GM13977 (cell line): ENCODE data around the gene EEFSEC.

ENCODE experiments used
- DNase-seq: peaks from one replicate; pipeline ENCODE4 v3.0.0; 2012; ENCODE audit warnings: low spot score
- in situ Hi-C: fragments of 300-500 bp; cut with MboI; formaldehyde crosslinking; loops from one replicate; pipeline ENCODE4 v1.12.0; 2022; ENCODE audit warnings: low sequenced_read_pairs, low pct_unique_long_range_greater_than_20kb, mixed read lengths, inconsistent platforms; ENCODE audit not compliant: unreplicated experiment
- TF ChIP-seq, protein P1 (sequence below): IDR thresholded peaks from 2 replicates; pipeline ENCODE4 v1.5.1; 2012; ENCODE audit warnings: mild to moderate bottlenecking, control low read depth; ENCODE audit not compliant: insufficient read depth; ENCODE audit errors: extremely low read depth, missing control alignments

Gene EEFSEC

DNA sequence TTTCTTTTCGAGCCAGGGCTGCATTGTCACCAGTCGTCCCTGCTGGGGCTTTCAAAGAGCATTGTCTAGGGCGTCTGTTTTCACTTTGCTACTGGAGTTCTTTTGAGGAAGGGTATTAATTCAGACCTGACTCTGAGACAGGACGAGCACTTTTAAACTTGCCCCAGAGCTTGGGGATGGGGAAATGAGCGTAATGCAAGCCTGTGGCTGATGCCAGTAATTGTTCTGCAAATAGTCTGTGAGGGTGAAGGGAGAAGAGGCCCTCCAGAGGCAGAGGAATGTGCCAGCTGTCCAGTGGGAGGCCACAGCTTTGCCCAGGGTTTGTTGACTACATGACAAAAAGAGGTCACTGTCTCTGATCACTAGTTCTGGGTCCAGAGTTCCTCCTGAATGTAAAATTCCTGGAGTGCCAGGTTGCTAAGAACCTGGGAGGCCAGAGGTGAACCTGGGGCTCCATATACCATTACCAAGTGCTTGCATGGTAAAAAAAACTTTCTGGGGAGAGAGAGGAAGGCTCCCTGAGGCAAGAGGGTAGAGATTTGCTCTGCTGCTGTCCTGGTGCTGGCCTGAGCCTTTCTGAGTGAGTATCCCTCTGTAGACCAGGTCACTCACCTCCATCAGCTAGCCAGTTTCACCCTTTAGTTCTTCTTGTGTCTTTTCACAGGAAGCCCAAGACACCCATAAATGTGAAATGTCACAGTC is 14.8 kb downstream of the EEFSEC start:
- TF ChIP-seq, protein P1, sequence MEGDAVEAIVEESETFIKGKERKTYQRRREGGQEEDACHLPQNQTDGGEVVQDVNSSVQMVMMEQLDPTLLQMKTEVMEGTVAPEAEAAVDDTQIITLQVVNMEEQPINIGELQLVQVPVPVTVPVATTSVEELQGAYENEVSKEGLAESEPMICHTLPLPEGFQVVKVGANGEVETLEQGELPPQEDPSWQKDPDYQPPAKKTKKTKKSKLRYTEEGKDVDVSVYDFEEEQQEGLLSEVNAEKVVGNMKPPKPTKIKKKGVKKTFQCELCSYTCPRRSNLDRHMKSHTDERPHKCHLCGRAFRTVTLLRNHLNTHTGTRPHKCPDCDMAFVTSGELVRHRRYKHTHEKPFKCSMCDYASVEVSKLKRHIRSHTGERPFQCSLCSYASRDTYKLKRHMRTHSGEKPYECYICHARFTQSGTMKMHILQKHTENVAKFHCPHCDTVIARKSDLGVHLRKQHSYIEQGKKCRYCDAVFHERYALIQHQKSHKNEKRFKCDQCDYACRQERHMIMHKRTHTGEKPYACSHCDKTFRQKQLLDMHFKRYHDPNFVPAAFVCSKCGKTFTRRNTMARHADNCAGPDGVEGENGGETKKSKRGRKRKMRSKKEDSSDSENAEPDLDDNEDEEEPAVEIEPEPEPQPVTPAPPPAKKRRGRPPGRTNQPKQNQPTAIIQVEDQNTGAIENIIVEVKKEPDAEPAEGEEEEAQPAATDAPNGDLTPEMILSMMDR = no peak
- no peak for DNase-seq
- in situ Hi-C loops = no loop called here

DNA sequence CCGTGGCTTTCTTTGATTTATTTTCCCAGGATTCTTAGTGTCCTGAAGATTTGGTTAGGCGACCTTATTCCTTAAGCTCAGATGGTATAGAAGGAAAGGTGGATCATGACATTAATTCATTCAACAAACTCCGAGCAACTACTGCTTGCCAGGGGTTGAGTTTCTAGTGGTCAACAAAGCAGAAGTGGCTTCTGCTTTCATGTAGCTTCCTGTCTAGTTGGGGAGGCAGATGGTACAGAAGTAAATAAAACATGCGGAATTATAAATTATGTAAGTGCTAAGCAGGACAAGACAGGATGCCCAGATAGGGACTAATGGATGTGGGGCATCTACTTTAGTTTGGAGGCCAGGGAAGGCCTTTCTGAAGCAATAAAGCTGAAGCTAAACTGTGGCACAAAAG is 15.6 kb downstream of the EEFSEC start:
- TF ChIP-seq, protein P1 = no peak
- DNase-seq = no peak
- in situ Hi-C loops = no loop called here

DNA sequence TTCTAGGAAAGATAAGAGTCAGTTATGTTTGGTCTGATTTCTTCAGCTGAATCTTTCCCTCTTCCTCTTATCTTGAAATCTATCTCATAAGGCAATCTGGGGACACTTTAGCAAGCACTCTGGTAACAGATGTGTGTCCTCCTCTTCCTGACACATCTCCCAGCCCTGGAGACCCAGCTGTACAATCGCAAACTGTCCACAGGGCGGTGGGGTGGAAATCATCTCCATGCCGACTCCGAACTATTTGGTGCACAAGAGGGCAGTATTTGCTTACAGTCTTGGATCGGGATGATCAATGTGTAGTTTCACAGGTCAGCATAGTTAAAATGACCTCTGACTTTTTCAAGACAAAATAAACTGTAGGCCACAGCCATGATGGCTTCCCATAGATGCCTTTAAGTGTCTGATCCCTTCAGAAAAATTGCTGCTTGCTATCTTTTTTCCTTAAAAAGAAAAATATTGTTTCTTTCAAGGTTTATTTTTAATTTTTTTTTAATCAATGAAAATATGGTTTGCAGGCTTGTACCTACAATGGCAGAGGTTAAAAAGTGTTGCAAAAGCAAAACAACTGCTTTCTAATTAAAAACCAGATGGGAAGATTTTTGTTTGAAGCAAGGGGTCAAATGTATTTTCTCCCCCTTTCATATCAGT is 17.7 kb downstream of the EEFSEC start:
- no peak for DNase-seq
- in situ Hi-C loops = no loop called here
- TF ChIP-seq, protein P1 = peak; percentile 8

DNA sequence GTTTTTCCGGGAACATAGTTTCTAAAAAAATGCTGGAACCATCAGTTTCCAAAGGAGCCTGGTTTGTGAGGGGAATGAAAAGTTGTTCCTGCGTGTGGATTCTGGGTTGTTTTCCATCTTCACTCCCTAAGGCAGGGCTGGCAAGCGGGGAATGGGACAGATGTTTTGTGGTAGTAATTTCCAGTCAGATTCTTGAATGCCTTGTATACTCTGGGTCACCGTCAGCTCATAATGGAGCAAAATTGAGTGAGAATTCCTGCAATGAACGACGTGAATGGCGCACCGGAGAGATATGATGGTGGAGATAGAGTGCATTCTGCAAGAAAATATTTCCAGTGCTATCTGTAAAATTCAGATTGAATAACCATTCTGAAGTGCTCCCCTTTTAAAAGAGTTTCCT is 19.9 kb downstream of the EEFSEC start:
- in situ Hi-C loops = no loop called here
- no peak for DNase-seq
- TF ChIP-seq, protein P1 = no peak

DNA sequence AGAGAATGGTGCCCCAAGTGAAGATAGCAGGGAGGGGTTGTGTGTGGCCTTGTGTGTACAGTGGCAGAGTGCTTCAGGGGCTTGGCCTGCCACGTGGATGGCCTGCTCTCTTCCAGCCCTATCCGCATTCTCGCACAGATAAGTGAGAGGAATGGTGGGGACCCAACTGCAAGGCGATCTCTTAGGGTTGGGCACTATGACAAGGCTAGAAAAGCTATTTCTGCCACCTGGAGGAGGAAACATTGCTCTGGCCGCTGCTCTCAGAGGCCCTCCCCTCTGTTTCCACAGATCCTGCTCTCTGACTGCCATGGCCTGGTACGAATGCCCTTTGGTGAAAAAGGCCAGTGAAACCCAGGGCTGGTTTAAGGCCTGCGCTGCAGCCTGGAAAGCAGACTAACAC is 20.6 kb downstream of the EEFSEC start:
- in situ Hi-C loops = no loop called here
- TF ChIP-seq, protein P1 = no peak
- no peak for DNase-seq

DNA sequence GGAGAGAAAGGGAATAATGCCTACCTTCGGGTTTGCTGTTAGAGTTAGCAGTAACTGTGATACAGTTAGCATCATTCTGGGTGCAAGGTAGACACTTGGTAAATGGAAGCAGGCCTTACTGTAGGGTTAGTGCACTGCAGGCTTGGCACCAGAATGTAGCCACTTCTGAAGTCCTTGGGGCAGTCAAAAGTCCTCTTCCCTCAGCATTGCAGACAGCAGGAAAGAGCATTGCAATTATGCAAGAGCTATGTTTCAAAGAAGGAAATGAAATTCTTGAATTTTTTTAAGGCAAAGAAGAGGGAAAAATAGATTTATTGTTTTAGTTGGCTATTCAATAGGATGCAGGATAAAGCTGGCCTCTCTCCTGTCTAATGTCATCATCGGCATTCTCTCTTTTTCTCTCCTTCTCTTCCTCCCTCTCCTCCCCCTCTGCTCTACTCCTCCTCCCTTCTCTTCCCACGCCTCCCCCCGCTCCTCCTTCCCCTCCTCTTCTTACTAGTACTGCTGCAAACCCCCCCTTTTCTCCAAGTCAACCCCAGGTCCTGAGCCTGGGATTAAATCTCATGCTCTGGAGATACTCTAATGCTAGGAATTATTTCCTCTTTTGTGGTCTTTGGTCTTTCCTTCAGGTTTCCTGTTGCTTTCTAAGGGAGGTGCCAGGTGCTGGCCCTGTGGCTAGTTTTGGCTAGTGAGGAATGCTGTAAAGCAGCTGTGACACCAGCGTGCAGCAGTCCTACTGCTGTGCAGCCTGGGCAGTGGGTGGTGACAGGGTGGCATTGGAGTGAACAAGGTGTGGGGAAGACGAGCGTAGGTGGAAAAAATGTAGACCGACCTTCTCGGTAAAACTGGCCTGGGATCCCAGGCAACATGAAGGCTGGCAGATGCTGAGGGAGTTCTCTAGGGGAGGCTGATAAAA is 21.7 kb downstream of the EEFSEC start:
- TF ChIP-seq, protein P1 = no peak
- in situ Hi-C loops = no loop called here
- no peak for DNase-seq
